CD4-positive, alpha-beta memory T cell (primary cell): ENCODE measurements around the gene MS4A4E. TPM values are rescaled to one million over a fixed set of nuclear protein-coding genes. Genes with fewer than 3 reads are reported as not detected.

ENCODE experiments used
- CTCF ChIA-PET: fragments of 350-600 bp; sonication (Branson Sonifier 250); formaldehyde crosslinking; loops from one replicate; lab custom pipeline; 2021; ENCODE audit warnings: inconsistent platforms; ENCODE audit not compliant: partially characterized antibody; lab: Charles Lee
- POLR2A ChIA-PET: fragments of 350-600 bp; sonication (Branson Sonifier 250); formaldehyde crosslinking; loops from one replicate; lab custom pipeline; 2021; ENCODE audit not compliant: partially characterized antibody; lab: Charles Lee
- DNase-seq, 5 donors: peaks; one replicate each; pipeline versions ENCODE4 v3.0.0 to v3.0.0-alpha.2; 2020 to 2022; ENCODE audit warnings: mixed read lengths in 1 of 5
- H3K27ac ChIP-seq: one replicate; pipeline ENCODE4 v1.7.0; 2013; ENCODE audit warnings: low read depth, low read length
- H3K27me3 ChIP-seq: 2 replicates; pipeline ENCODE4 v1.7.0; 2013; ENCODE audit warnings: mild to moderate bottlenecking, low read length, moderate library complexity; ENCODE audit not compliant: insufficient read depth
- H3K36me3 ChIP-seq: 2 replicates; pipeline ENCODE4 v1.7.0; 2013; ENCODE audit warnings: mild to moderate bottlenecking, low read length, moderate library complexity; ENCODE audit not compliant: insufficient read depth
- H3K4me1 ChIP-seq: 2 replicates; pipeline ENCODE4 v1.7.0; 2013; ENCODE audit warnings: mild to moderate bottlenecking, low read length, moderate library complexity; ENCODE audit not compliant: insufficient read depth
- H3K4me3 ChIP-seq, 2 donors: one replicate each; pipeline ENCODE4 v1.7.0; 2013; ENCODE audit warnings: low read length in 2 of 2, mild to moderate bottlenecking in 1 of 2
- H3K9me3 ChIP-seq, 2 donors: one replicate each; pipeline ENCODE4 v1.7.0; 2013; ENCODE audit warnings: low read length in 2 of 2, control low read depth in 1 of 2; ENCODE audit not compliant: control insufficient read depth in 1 of 2
- H3K27ac Mint-ChIP-seq, 7 donors: one replicate each; pipeline ENCODE4 v1.8.0; 2020 to 2021; ENCODE audit warnings: mixed read lengths in 7 of 7, mild to moderate bottlenecking in 6 of 7, inconsistent platforms in 3 of 7, moderate library complexity in 3 of 7
- H3K27me3 Mint-ChIP-seq, 2 donors: one replicate each; pipeline ENCODE4 v1.8.0; 2020 to 2021; ENCODE audit warnings: mixed read lengths in 2 of 2
- H3K36me3 Mint-ChIP-seq, 2 donors: one replicate each; pipeline ENCODE4 v1.8.0; 2020 to 2021; ENCODE audit warnings: mixed read lengths in 2 of 2, inconsistent platforms in 1 of 2, mild to moderate bottlenecking in 1 of 2
- H3K4me1 Mint-ChIP-seq, 4 donors: one replicate each; pipeline ENCODE4 v1.8.0; 2020 to 2021; ENCODE audit warnings: mixed read lengths in 4 of 4, mild to moderate bottlenecking in 1 of 4
- H3K4me3 Mint-ChIP-seq, 8 donors: one replicate each; pipeline ENCODE4 v1.8.0; 2020 to 2021; ENCODE audit warnings: mixed read lengths in 8 of 8, mild to moderate bottlenecking in 7 of 8, moderate library complexity in 6 of 8, inconsistent platforms in 3 of 8
- H3K9me3 Mint-ChIP-seq, 8 donors: one replicate each; pipeline ENCODE4 v1.8.0; 2020 to 2021; ENCODE audit warnings: mixed read lengths in 8 of 8, mild to moderate bottlenecking in 5 of 8, inconsistent platforms in 3 of 8, moderate library complexity in 1 of 8
- intact Hi-C: fragments of 100-400 bp; cut with micrococcal nuclease; formaldehyde crosslinking; loops from one replicate; pipeline ENCODE4 v1.15.1; 2023
- polyA plus RNA-seq, 2 donors: library from polyadenylated mRNA; unstranded; fragments of 300-500 nt; fragmentation: Illumina TruSeq; gene quantifications; one replicate each; pipeline ENCODE4 v1.2.3, GENCODE V29; 2021
- total RNA-seq, 2 experiments: library from RNA; stranded (reverse); gene quantifications; one replicate each; pipeline ENCODE4 v1.2.3, GENCODE V29; 2021

MS4A4E gene
- total and polyA plus RNA-seq, 4 experiments from 2014 or later: not detected

- Mint-ChIP-seq H3K27me3 (peaks cover 12 to 14% of the 10 kb centered on the region in 2 donors), H3K27ac (no peak overlapping the region), H3K9me3 (peaks cover 0 to 19% (median 6%) of the 10 kb centered on the region in 8 donors), H3K36me3 (no peaks in the 10 kb centered on the region), H3K4me3 (no peak overlapping the region), H3K4me1 (peaks cover 0 to 4% (median 0%) of the 10 kb centered on the region in 4 donors)
- ChIA-PET CTCF (no interaction called here), POLR2A (interaction anchor here (0.6 kb wide), 1 partner anchor 12 kb away, joined by 3 read pairs; no protein-coding TSS in a partner anchor)
- Histone ChIP-seq H3K27ac (no peak overlapping the region), H3K9me3 (peaks cover 0 to 4% of the 10 kb centered on the region in 2 donors), H3K4me1 (no peaks in the 10 kb centered on the region), H3K4me3 (no peak overlapping the region), H3K27me3 (no peaks in the 10 kb centered on the region), H3K36me3 (no peaks in the 10 kb centered on the region)
- intact Hi-C loops: no loop called here
- DNase-seq: no peak
These were observed 78.3 kb downstream of the MS4A4E start for GRCh38 chr11:60164550-60165075.

GRCh38 chr11:60161766-60162165, 81.2 kb downstream of the MS4A4E start:
- no peaks in the 10 kb centered on the region for H3K36me3 ChIP-seq
- H3K4me1 Mint-ChIP-seq: peaks cover 0 to 4% (median 0%) of the 10 kb centered on the region in 4 donors
- no peaks in the 10 kb centered on the region for H3K9me3 ChIP-seq
- no peaks in the 10 kb centered on the region for H3K4me1 ChIP-seq
- intact Hi-C loops: no loop called here
- H3K27me3 Mint-ChIP-seq: peaks cover 7 to 14% of the 10 kb centered on the region in 2 donors
- H3K4me3 ChIP-seq: no peak overlapping the region
- DNase-seq: no peak
- CTCF ChIA-PET: no interaction called here
- peaks cover 0 to 4% (median 0%) of the 10 kb centered on the region in 8 donors for H3K9me3 Mint-ChIP-seq
- no peak overlapping the region for H3K4me3 Mint-ChIP-seq
- H3K27me3 ChIP-seq: no peaks in the 10 kb centered on the region
- no peak overlapping the region for H3K27ac ChIP-seq
- no peaks in the 10 kb centered on the region for H3K36me3 Mint-ChIP-seq
- H3K27ac Mint-ChIP-seq: no peak overlapping the region
- POLR2A ChIA-PET: no interaction called here

GRCh38 chr11:60161107-60161506, 81.8 kb downstream of the MS4A4E start:
- CTCF ChIA-PET: no interaction called here
- Mint-ChIP-seq H3K4me1 (peaks cover 0 to 4% (median under 1%) of the 10 kb centered on the region in 4 donors), H3K27ac (no peak overlapping the region), H3K36me3 (no peaks in the 10 kb centered on the region), H3K9me3 (peaks cover 0 to 4% (median 2%) of the 10 kb centered on the region in 8 donors), H3K4me3 (no peak overlapping the region), H3K27me3 (peaks cover 7 to 13% of the 10 kb centered on the region in 2 donors)
- DNase-seq: no peak
- no peak overlapping the region for H3K27ac ChIP-seq
- H3K27me3 ChIP-seq: no peaks in the 10 kb centered on the region
- POLR2A ChIA-PET: no interaction called here
- intact Hi-C loops: no loop called here
- no peaks in the 10 kb centered on the region for H3K9me3 ChIP-seq
- no peaks in the 10 kb centered on the region for H3K36me3 ChIP-seq
- no peak overlapping the region for H3K4me3 ChIP-seq
- H3K4me1 ChIP-seq: no peaks in the 10 kb centered on the region

GRCh38 chr11:60159868-60160267, 83.1 kb downstream of the MS4A4E start:
- Histone ChIP-seq H3K27me3 (no peaks in the 10 kb centered on the region), H3K4me1 (no peaks in the 10 kb centered on the region), H3K4me3 (no peak overlapping the region), H3K36me3 (no peaks in the 10 kb centered on the region), H3K9me3 (no peaks in the 10 kb centered on the region), H3K27ac (no peak overlapping the region)
- Mint-ChIP-seq H3K27ac (no peak overlapping the region), H3K36me3 (no peaks in the 10 kb centered on the region), H3K4me3 (no peak overlapping the region), H3K27me3 (peaks cover 3 to 12% of the 10 kb centered on the region in 2 donors), H3K9me3 (peaks cover 0 to 4% (median 2%) of the 10 kb centered on the region in 8 donors), H3K4me1 (peaks cover 0 to 2% (median under 1%) of the 10 kb centered on the region in 4 donors)
- no peak for DNase-seq
- POLR2A ChIA-PET: no interaction called here
- CTCF ChIA-PET: no interaction called here
- intact Hi-C loops: no loop called here

- Mint-ChIP-seq H3K27me3 (peaks cover 3 to 12% of the 10 kb centered on the region in 2 donors), H3K4me1 (peaks cover 0 to 2% (median 0%) of the 10 kb centered on the region in 4 donors), H3K27ac (no peak overlapping the region), H3K4me3 (no peak overlapping the region), H3K9me3 (peaks cover 0 to 4% (median under 1%) of the 10 kb centered on the region in 8 donors), H3K36me3 (no peaks in the 10 kb centered on the region)
- intact Hi-C loops: no loop called here
- Histone ChIP-seq H3K36me3 (no peaks in the 10 kb centered on the region), H3K4me1 (no peaks in the 10 kb centered on the region), H3K9me3 (no peaks in the 10 kb centered on the region), H3K4me3 (no peak overlapping the region), H3K27me3 (no peaks in the 10 kb centered on the region), H3K27ac (no peak overlapping the region)
- ChIA-PET POLR2A (no interaction called here), CTCF (no interaction called here)
- DNase-seq: no peak
These were observed 83.7 kb downstream of the MS4A4E start for GRCh38 chr11:60159284-60159683.

GRCh38 chr11:60158636-60159035, 84.3 kb downstream of the MS4A4E start:
- Mint-ChIP-seq H3K27me3 (peaks cover 3 to 9% of the 10 kb centered on the region in 2 donors), H3K4me1 (peaks cover 0 to 2% (median 0%) of the 10 kb centered on the region in 4 donors), H3K27ac (no peak overlapping the region), H3K4me3 (no peak overlapping the region), H3K9me3 (peaks cover 0 to 4% (median under 1%) of the 10 kb centered on the region in 8 donors), H3K36me3 (no peaks in the 10 kb centered on the region)
- no peak for DNase-seq
- ChIA-PET CTCF (no interaction called here), POLR2A (no interaction called here)
- no peaks in the 10 kb centered on the region for H3K9me3 ChIP-seq
- no peak overlapping the region for H3K27ac ChIP-seq
- intact Hi-C loops: no loop called here
- no peaks in the 10 kb centered on the region for H3K27me3 ChIP-seq
- H3K4me3 ChIP-seq: no peak overlapping the region
- no peaks in the 10 kb centered on the region for H3K4me1 ChIP-seq
- H3K36me3 ChIP-seq: no peaks in the 10 kb centered on the region

- H3K4me3 ChIP-seq: no peak overlapping the region
- Mint-ChIP-seq H3K4me1 (peaks cover 0 to 2% (median 0%) of the 10 kb centered on the region in 4 donors), H3K4me3 (no peak overlapping the region), H3K27me3 (peaks cover 3 to 9% of the 10 kb centered on the region in 2 donors), H3K27ac (no peak overlapping the region), H3K36me3 (no peaks in the 10 kb centered on the region), H3K9me3 (peaks cover 0 to 11% (median 3%) of the 10 kb centered on the region in 8 donors)
- no peak for DNase-seq
- H3K4me1 ChIP-seq: no peaks in the 10 kb centered on the region
- H3K27ac ChIP-seq: no peak overlapping the region
- H3K36me3 ChIP-seq: no peaks in the 10 kb centered on the region
- H3K27me3 ChIP-seq: no peaks in the 10 kb centered on the region
- no peaks in the 10 kb centered on the region for H3K9me3 ChIP-seq
- intact Hi-C loops: no loop called here
- CTCF ChIA-PET: no interaction called here
- POLR2A ChIA-PET: no interaction called here
These were observed 87.0 kb downstream of the MS4A4E start for GRCh38 chr11:60155931-60156330.
